Erythroblast (primary cell): ENCODE data around the gene STRADB.

ENCODE experiments used
- GATA1 ChIP-seq: IDR thresholded peaks from 2 replicates; pipeline ENCODE4 v1.6.1; 2011; ENCODE audit warnings: low read depth, mild to moderate bottlenecking, control low read depth, low read length, moderate library complexity
- POLR2A ChIP-seq: IDR thresholded peaks from 2 replicates; pipeline ENCODE4 v1.6.1; 2011; ENCODE audit warnings: mild to moderate bottlenecking, low read length

- TF ChIP-seq POLR2A (no peak), GATA1 (no peak)
Observed at GRCh38 chr2:201513271-201513670, 61.7 kb downstream of the STRADB start.
